GM18511 (cell line): ENCODE data around the gene CIT.

ENCODE experiments used
- ATAC-seq: cut with Tn5 transposase; IDR thresholded peaks from one replicate; pipeline ENCODE4 v1.9.1; 2021; ENCODE audit warnings: mild to moderate bottlenecking, moderate library complexity; ENCODE audit not compliant: unreplicated experiment

Gene CIT

GRCh38 chr12:119864591-119864990 lies 12.5 kb downstream of the CIT start:
- no peak for ATAC-seq

GRCh38 chr12:119859241-119859640 lies 17.9 kb downstream of the CIT start:
- ATAC-seq, result no peak

- no peak for ATAC-seq
Measured at GRCh38 chr12:119857041-119857591, 20.0 kb downstream of the CIT start.

GRCh38 chr12:119850330-119850729 lies 26.8 kb downstream of the CIT start:
- no peak for ATAC-seq

GRCh38 chr12:119843100-119843499 lies 34.0 kb downstream of the CIT start:
- ATAC-seq, result no peak

GRCh38 chr12:119842380-119842779 lies 34.7 kb downstream of the CIT start:
- ATAC-seq, result no peak

GRCh38 chr12:119841433-119842210 lies 35.5 kb downstream of the CIT start:
- no peak for ATAC-seq

GRCh38 chr12:119840582-119840981 lies 36.5 kb downstream of the CIT start:
- no peak for ATAC-seq

- no peak for ATAC-seq
Measured at GRCh38 chr12:119840168-119840567, 37.0 kb downstream of the CIT start.

GRCh38 chr12:119838826-119839600 lies 38.1 kb downstream of the CIT start:
- ATAC-seq, result no peak

GRCh38 chr12:119836781-119837180 lies 40.3 kb downstream of the CIT start:
- no peak for ATAC-seq

- ATAC-seq, result no peak
Measured at GRCh38 chr12:119835068-119835467, 42.1 kb downstream of the CIT start.

- ATAC-seq, result no peak
Measured at GRCh38 chr12:119829439-119829838, 47.7 kb downstream of the CIT start.

- no peak for ATAC-seq
Measured at GRCh38 chr12:119828300-119828699, 48.8 kb downstream of the CIT start.

- no peak for ATAC-seq
Measured at GRCh38 chr12:119827760-119828159, 49.4 kb downstream of the CIT start.

- no peak for ATAC-seq
Measured at GRCh38 chr12:119826661-119827445, 50.3 kb downstream of the CIT start.

- no peak for ATAC-seq
Measured at GRCh38 chr12:119825262-119825661, 51.9 kb downstream of the CIT start.

GRCh38 chr12:119822046-119822445 lies 55.1 kb downstream of the CIT start:
- ATAC-seq, result no peak

GRCh38 chr12:119819322-119819721 lies 57.8 kb downstream of the CIT start:
- no peak for ATAC-seq

- ATAC-seq, result no peak
Measured at GRCh38 chr12:119817546-119818343, 59.4 kb downstream of the CIT start.
